ENCODE results near the gene C2orf68. TPM values are rescaled to one million over a fixed set of nuclear protein-coding genes. Genes with fewer than 3 reads are reported as not detected.

Gene C2orf68
- polyA plus RNA-seq, 3 donors from 2014 or later = 11.5 to 27.9 (median 25.1) TPM

DNA sequence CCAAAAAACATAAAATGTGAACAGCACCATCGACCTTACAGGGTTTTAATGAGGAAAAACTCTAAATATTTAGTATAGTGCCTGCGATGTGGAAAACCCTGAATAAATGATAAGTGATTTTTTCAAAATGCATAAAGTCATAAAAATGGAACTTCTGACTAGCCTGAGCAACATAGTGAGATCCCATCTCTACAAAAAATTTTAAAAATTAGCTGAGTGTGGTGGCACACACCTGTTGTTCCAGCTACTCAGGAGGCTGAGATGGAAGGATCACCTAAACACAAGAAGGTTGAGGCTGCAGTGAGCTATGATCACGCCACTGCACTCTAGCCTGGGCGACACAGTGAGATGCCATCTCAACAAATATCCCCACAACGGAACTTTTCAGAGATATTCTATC, 54.7 kb downstream of the C2orf68 start:
- no peak for DNase-seq
- H3K4me1 Mint-ChIP-seq = peaks cover 26 to 28% of the 10 kb centered on the region in 2 donors
- no peaks in the 10 kb centered on the region for H3K9me3 Mint-ChIP-seq
- no peak overlapping the region for H3K4me3 Mint-ChIP-seq
- no peak overlapping the region for H3K27ac Mint-ChIP-seq
- H3K36me3 Mint-ChIP-seq = peaks cover 0 to 20% (median 6%) of the 10 kb centered on the region in 3 donors
- peaks cover 2 to 5% (median 5%) of the 10 kb centered on the region in 3 donors for H3K27me3 Mint-ChIP-seq (ENCODE audit: low read depth in 3 of 3)

Other genes starting within 250 kb of the C2orf68 start
- gene CAPG, start 201.7 kb downstream of the C2orf68 start, polyA plus RNA-seq = 100 to 1,000 TPM in 2 of 3 donors, 10 to 100 TPM in 1; 97.5 to 233 (median 232) TPM
- not detected for gene SH2D6, start 193.4 kb downstream of the C2orf68 start, polyA plus RNA-seq
- gene MAT2A, start 72.9 kb downstream of the C2orf68 start, polyA plus RNA-seq = 100 to 1,000 TPM in 1 of 3 donors, 10 to 100 TPM in 2; 46.5 to 115 (median 63.9) TPM
- gene GGCX, start 50.6 kb downstream of the C2orf68 start, polyA plus RNA-seq = 10 to 100 TPM; 11.4 to 31.7 (median 21.0) TPM
- 100 to 1,000 TPM; 457 to 687 (median 617) TPM for gene VAMP8, start 34.5 kb downstream of the C2orf68 start, polyA plus RNA-seq
- 100 to 1,000 TPM; 154 to 219 (median 201) TPM for gene VAMP5, start 27.6 kb downstream of the C2orf68 start, polyA plus RNA-seq
- gene RNF181, start 16.3 kb downstream of the C2orf68 start, polyA plus RNA-seq = 100 to 1,000 TPM; 224 to 326 (median 256) TPM
- 10 to 100 TPM; 12.0 to 27.8 (median 14.8) TPM for gene TMEM150A, start 9.4 kb downstream of the C2orf68 start, polyA plus RNA-seq
- 10 to 100 TPM; 65.5 to 93.8 (median 68.2) TPM for gene USP39, start 4.1 kb upstream of the C2orf68 start, polyA plus RNA-seq
- not detected for gene SFTPB, start 56.1 kb upstream of the C2orf68 start, polyA plus RNA-seq
- over 10,000 TPM; 13,165 to 20,506 (median 19,340) TPM for gene GNLY, start 82.3 kb upstream of the C2orf68 start, polyA plus RNA-seq
- gene ATOH8, start 141.9 kb upstream of the C2orf68 start, polyA plus RNA-seq = not detected